Panc1 (cell line): Measurements from ENCODE around the gene ACKR4. TPM values are rescaled to one million over a fixed set of nuclear protein-coding genes. Genes with fewer than 3 reads are reported as not detected.
"Not testable (repeated sequence)": the region's sequence is repeated elsewhere in the genome, so short reads cannot be mapped to it uniquely, and the experiment has no call there.

ENCODE experiments used
- ATAC-seq: fragments of 200-7000 bp; cut with Tn5 transposase; 2 replicates; pipeline ENCODE4 v1.9.1; 2020; ENCODE audit warnings: mild to moderate bottlenecking, moderate library complexity
- BruUV-seq: library from RNA; stranded (reverse); fragments of 400-500 nt; replicated peaks from 2 replicates; lab custom pipeline; 2021; lab: Mats Ljungman, UMichigan
- CTCF ChIA-PET: fragments of 300-600 bp; sonication (Branson Sonifier 250); formaldehyde crosslinking; loops from one replicate; lab custom pipeline; 2022; ENCODE audit warnings: antibody characterized with exemption; lab: Charles Lee
- POLR2A ChIA-PET: fragments of 300-600 bp; sonication (Branson Sonifier 250); formaldehyde crosslinking; loops from one replicate; lab custom pipeline; 2022; ENCODE audit warnings: antibody characterized with exemption; lab: Charles Lee
- DNase-seq: peaks from one replicate; pipeline ENCODE4 v3.0.0-alpha.2; 2010; ENCODE audit warnings: low read depth, low spot score
- H3K27ac ChIP-seq: 2 replicates; pipeline ENCODE4 v1.5.1; 2011; ENCODE audit warnings: mild to moderate bottlenecking, low read length, inconsistent platforms
- H3K27me3 ChIP-seq: fragments of 200-500 bp; sonication (Bioruptor generic); 2 replicates; pipeline ENCODE4 v1.6.0; 2014; ENCODE audit warnings: low read length, inconsistent platforms; ENCODE audit not compliant: control insufficient read depth, insufficient read depth
- H3K36me3 ChIP-seq: fragments of 200-500 bp; sonication (Bioruptor generic); 2 replicates; pipeline ENCODE4 v1.5.1; 2014; ENCODE audit warnings: inconsistent platforms, mild to moderate bottlenecking, low read length, moderate library complexity; ENCODE audit not compliant: control insufficient read depth, insufficient read depth
- H3K4me1 ChIP-seq: 2 replicates; pipeline ENCODE4 v1.5.1; 2011; ENCODE audit warnings: inconsistent platforms, mild to moderate bottlenecking, low read length, moderate library complexity; ENCODE audit not compliant: control insufficient read depth, insufficient read depth
- H3K4me3 ChIP-seq, 2 experiments: 2 replicates each; pipeline ENCODE4 v1.5.1; 2011 to 2012; ENCODE audit warnings: low read depth in 2 of 2, low read length in 2 of 2, mild to moderate bottlenecking in 2 of 2, inconsistent platforms in 1 of 2, moderate library complexity in 1 of 2
- H3K9me3 ChIP-seq: fragments of 200-500 bp; sonication (Bioruptor generic); 2 replicates; pipeline ENCODE4 v1.5.1; 2014; ENCODE audit warnings: low read depth, mild to moderate bottlenecking, inconsistent platforms, low read length, moderate library complexity; ENCODE audit not compliant: control insufficient read depth, insufficient read depth
- CTCF ChIP-seq: fragments of 450-650 bp; IDR thresholded peaks from 2 replicates; pipeline ENCODE4 v1.5.1; 2017; ENCODE audit warnings: mild to moderate bottlenecking
- POLR2AphosphoS5 ChIP-seq: IDR thresholded peaks from 2 replicates; pipeline ENCODE4 v1.6.1; 2012; ENCODE audit warnings: mild to moderate bottlenecking, low read depth, low read length, moderate library complexity
- REST ChIP-seq, 2 experiments: IDR thresholded peaks; 2 replicates each; pipeline ENCODE4 v1.6.1; 2011 to 2012; ENCODE audit warnings: low read depth in 2 of 2, control low read depth in 1 of 2, low read length in 1 of 2, mild to moderate bottlenecking in 1 of 2, moderate library complexity in 1 of 2; ENCODE audit not compliant: insufficient read depth in 1 of 2
- SIN3A ChIP-seq: IDR thresholded peaks from 2 replicates; pipeline ENCODE4 v1.6.1; 2012; ENCODE audit warnings: low read depth, mild to moderate bottlenecking, low read length, moderate library complexity, borderline replicate concordance; ENCODE audit not compliant: insufficient read depth
- TCF7L2 ChIP-seq: IDR thresholded peaks from 2 replicates; pipeline ENCODE4 v1.6.1; 2011; ENCODE audit warnings: mild to moderate bottlenecking, low read depth, low read length, inconsistent platforms
- in situ Hi-C: cut with HindIII; loops from 2 replicates; pipeline ENCODE4 v1.10.0; 2016; ENCODE audit warnings: low sequenced_read_pairs, low pct_unique_long_range_greater_than_20kb
- intact Hi-C: fragments of 100-400 bp; cut with micrococcal nuclease; formaldehyde crosslinking; loops from one replicate; pipeline ENCODE4 v1.10.0; 2022; ENCODE audit not compliant: unreplicated experiment
- total RNA-seq: library from RNA; stranded (reverse); gene quantifications from one replicate; pipeline ENCODE4 v1.2.1, GENCODE V29; 2021; ENCODE audit not compliant: unreplicated experiment

ACKR4 gene
- total RNA-seq, 1 experiment from 2014 or later, result not detected

GRCh38 chr3:132637590-132637989, 40.5 kb downstream of the ACKR4 start:
- ChIA-PET POLR2A (no interaction called here), CTCF (no interaction called here)
- H3K4me1 ChIP-seq, result no peaks in the 10 kb centered on the region
- no peaks in the 10 kb centered on the region; the same call in 1 of the 2 replicates for H3K36me3 ChIP-seq
- H3K9me3 ChIP-seq, result no peaks in the 10 kb centered on the region
- DNase-seq, result no peak
- H3K4me3 ChIP-seq, result no peak overlapping the region
- intact Hi-C loops, result no loop called here
- in situ Hi-C loops, result no loop called here
- ATAC-seq, result no peak
- H3K27me3 ChIP-seq, result no peaks in the 10 kb centered on the region
- BruUV-seq, result no TSS peak
- no peak for TF ChIP-seq TCF7L2
- TF ChIP-seq SIN3A, result no peak
- TF ChIP-seq REST (IDR thresholded peaks at IDR 0.05; ENCODE audit: insufficient read depth in 1 of 2, low read depth in 2 of 2, low read length in 1 of 2), result no peak
- no peak for TF ChIP-seq CTCF
- H3K27ac ChIP-seq, result no peak overlapping the region

- DNase-seq, result no peak
- no peaks in the 10 kb centered on the region; the same call in 1 of the 2 replicates for H3K36me3 ChIP-seq
- H3K4me1 ChIP-seq, result no peaks in the 10 kb centered on the region
- ChIA-PET CTCF (interaction anchor here (0.6 kb wide), 1 partner anchor 42 kb away, joined by 3 read pairs; the partner anchor contains the start of gene ACKR4), POLR2A (no interaction called here)
- H3K27me3 ChIP-seq, result no peaks in the 10 kb centered on the region
- BruUV-seq, result no TSS peak
- no peak overlapping the region for H3K4me3 ChIP-seq
- intact Hi-C loops, result no loop called here
- TF ChIP-seq CTCF (no peak), POLR2AphosphoS5 (no peak), REST (IDR thresholded peaks at IDR 0.05; ENCODE audit: insufficient read depth in 1 of 2, low read depth in 2 of 2, low read length in 1 of 2) (no peak), TCF7L2 (no peak), SIN3A (no peak)
- H3K27ac ChIP-seq, result no peak overlapping the region
- no peak for ATAC-seq
- in situ Hi-C loops, result no loop called here
- H3K9me3 ChIP-seq, result no peaks in the 10 kb centered on the region
Measured at GRCh38 chr3:132638706-132639105, 41.6 kb downstream of the ACKR4 start.

GRCh38 chr3:132641427-132641826, 44.4 kb downstream of the ACKR4 start:
- in situ Hi-C loops, H3K36me3 ChIP-seq, H3K27ac ChIP-seq, BruUV-seq, ATAC-seq, DNase-seq, H3K27me3 ChIP-seq, H3K9me3 ChIP-seq, H3K4me3 ChIP-seq, POLR2A ChIA-PET, H3K4me1 ChIP-seq: not testable (repeated sequence)
- intact Hi-C loops, result loop anchor here (2.0 kb wide), 1 partner anchor 289 kb away; no protein-coding TSS in a partner anchor
- CTCF ChIA-PET, result interaction anchor here (0.7 to 2.7 kb wide), 3 partner anchors 105 to 1151 kb away, joined by 4 to 13 read pairs (median 5); no protein-coding TSS in a partner anchor
